Mesenchymal stem cell (in vitro differentiated cells and primary cell): Measurements from ENCODE around the gene PPP1R14B. TPM values are rescaled to one million over a fixed set of nuclear protein-coding genes. Genes with fewer than 3 reads are reported as not detected.

Experiments used
- DNase-seq: peaks from one replicate; pipeline ENCODE4 v3.0.0-alpha.2; 2013
- H2AFZ ChIP-seq: one replicate; pipeline ENCODE4 v1.6.1; 2013; ENCODE audit warnings: low read depth, mild to moderate bottlenecking, control low read depth, inconsistent platforms, low read length, moderate library complexity
- H2AK5ac ChIP-seq: 2 replicates; pipeline ENCODE4 v1.6.1; 2013; ENCODE audit warnings: low read length, moderate library complexity, mild to moderate bottlenecking, inconsistent platforms; ENCODE audit not compliant: severe bottlenecking
- H2BK120ac ChIP-seq: one replicate; pipeline ENCODE4 v1.6.1; 2013; ENCODE audit warnings: low read depth, mild to moderate bottlenecking, inconsistent platforms, low read length, moderate library complexity
- H2BK12ac ChIP-seq, 2 experiments: one replicate each; pipeline ENCODE4 v1.6.1; 2013; ENCODE audit warnings: inconsistent platforms in 2 of 2, low read length in 2 of 2, mild to moderate bottlenecking in 2 of 2, moderate library complexity in 2 of 2, control low read depth in 1 of 2
- H2BK15ac ChIP-seq: one replicate; pipeline ENCODE4 v1.6.1; 2013; ENCODE audit warnings: mild to moderate bottlenecking, low read depth, inconsistent platforms; ENCODE audit not compliant: poor library complexity, severe bottlenecking
- H2BK5ac ChIP-seq: 2 replicates; pipeline ENCODE4 v1.6.1; 2013; ENCODE audit warnings: low read depth, mild to moderate bottlenecking, low read length, control low read depth, inconsistent platforms; ENCODE audit not compliant: poor library complexity, severe bottlenecking
- H3K14ac ChIP-seq, 2 experiments: one replicate each; pipeline ENCODE4 v1.6.1; 2013; ENCODE audit warnings: inconsistent platforms in 2 of 2, low read length in 2 of 2, control low read depth in 1 of 2, mild to moderate bottlenecking in 1 of 2, moderate library complexity in 1 of 2
- H3K18ac ChIP-seq, 2 experiments: one replicate each; pipeline ENCODE4 v1.6.1; 2013; ENCODE audit warnings: inconsistent platforms in 2 of 2, low read length in 2 of 2, control low read depth in 1 of 2, low read depth in 1 of 2, mild to moderate bottlenecking in 1 of 2
- H3K23ac ChIP-seq, 2 experiments: one replicate each; pipeline ENCODE4 v1.6.1; 2013; ENCODE audit warnings: inconsistent platforms in 2 of 2, low read length in 2 of 2, mild to moderate bottlenecking in 2 of 2, moderate library complexity in 2 of 2, control low read depth in 1 of 2
- H3K27ac ChIP-seq: 2 replicates; pipeline ENCODE4 v1.5.1; 2013; ENCODE audit warnings: mild to moderate bottlenecking, moderate library complexity, low read length, control low read depth, inconsistent platforms; ENCODE audit not compliant: poor library complexity, severe bottlenecking
- H3K27me3 ChIP-seq, 2 experiments: 2 replicates each; pipeline versions ENCODE4 v1.6.1 to v1.7.0; 2013; ENCODE audit warnings: low read length in 2 of 2, mild to moderate bottlenecking in 2 of 2, moderate library complexity in 2 of 2, control low read depth in 1 of 2, inconsistent platforms in 1 of 2; ENCODE audit not compliant: control insufficient read depth in 1 of 2, insufficient read depth in 1 of 2
- H3K36me3 ChIP-seq, 2 experiments: 2 replicates each; pipeline versions ENCODE4 v1.6.1 to v1.7.0; 2013; ENCODE audit warnings: low read length in 2 of 2, control low read depth in 1 of 2, inconsistent platforms in 1 of 2, low read depth in 1 of 2, mild to moderate bottlenecking in 1 of 2; ENCODE audit not compliant: insufficient read depth in 2 of 2, control insufficient read depth in 1 of 2
- H3K4ac ChIP-seq, 2 experiments: one replicate each; pipeline ENCODE4 v1.6.1; 2013; ENCODE audit warnings: inconsistent platforms in 2 of 2, low read length in 2 of 2, mild to moderate bottlenecking in 2 of 2, moderate library complexity in 2 of 2, control low read depth in 1 of 2, low read depth in 1 of 2
- H3K4me1 ChIP-seq: 2 replicates; pipeline ENCODE4 v1.6.1; 2013; ENCODE audit warnings: low read depth, low read length, control low read depth; ENCODE audit not compliant: control insufficient read depth, insufficient read depth
- H3K4me2 ChIP-seq: 2 replicates; pipeline ENCODE4 v1.6.1; 2013; ENCODE audit warnings: low read length, mild to moderate bottlenecking, inconsistent platforms; ENCODE audit not compliant: poor library complexity, severe bottlenecking
- H3K4me3 ChIP-seq, 2 experiments: 2 replicates each; pipeline versions ENCODE4 v1.5.1 to v1.7.0; 2013; ENCODE audit warnings: low read length in 2 of 2, mild to moderate bottlenecking in 2 of 2, control low read depth in 1 of 2, low read depth in 1 of 2; ENCODE audit not compliant: insufficient read depth in 1 of 2
- H3K79me1 ChIP-seq: replicated peaks from 2 replicates; pipeline ENCODE4 v1.6.1; 2013; ENCODE audit warnings: mild to moderate bottlenecking, control low read depth, low read length, inconsistent platforms; ENCODE audit not compliant: poor library complexity, severe bottlenecking
- H3K9ac ChIP-seq: 2 replicates; pipeline ENCODE4 v1.7.0; 2013; ENCODE audit warnings: mild to moderate bottlenecking, low read length, moderate library complexity
- H3K9me3 ChIP-seq: 2 replicates; pipeline ENCODE4 v1.7.0; 2013; ENCODE audit warnings: mild to moderate bottlenecking, low read length; ENCODE audit not compliant: control insufficient read depth
- H4K8ac ChIP-seq: one replicate; pipeline ENCODE4 v1.6.1; 2013; ENCODE audit warnings: inconsistent platforms, mild to moderate bottlenecking, low read length, moderate library complexity
- H4K91ac ChIP-seq: one replicate; pipeline ENCODE4 v1.6.1; 2013; ENCODE audit warnings: mild to moderate bottlenecking, low read length, inconsistent platforms
- WGBS: methylation state at CpG from one replicate; pipeline ENCODE4 v1.1.7; 2013; ENCODE audit warnings: mixed read lengths; 5-methylcytosine and 5-hydroxymethylcytosine counted together
- small RNA-seq: library from polyadenylated mRNA; stranded (forward); fragments of <200 nt; extraction: miRNeasy Mini kit (QIAGEN cat#:217004); gene quantifications from one replicate; pipeline ENCODE3, GENCODE V24; 2013; ENCODE audit warnings: low read depth

Gene PPP1R14B

DNA sequence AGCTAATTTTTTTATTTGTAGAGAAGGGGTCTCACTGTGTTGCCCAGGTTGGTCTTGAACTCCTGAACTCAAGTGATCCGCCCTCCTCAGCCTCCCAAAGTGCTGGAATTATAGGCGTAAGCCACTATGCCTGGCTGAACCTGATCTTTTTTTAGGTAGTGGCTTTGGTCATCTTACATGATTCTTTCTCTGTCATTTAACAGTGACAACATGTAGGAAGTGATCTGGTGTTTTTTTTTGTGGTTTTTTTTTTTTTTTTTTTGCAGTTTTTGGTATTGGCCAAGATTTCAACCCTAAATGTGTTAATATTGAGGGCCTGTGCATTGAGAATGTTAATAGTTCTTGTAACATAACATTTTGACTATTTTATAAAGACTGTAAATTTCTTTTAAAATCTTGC, 48.2 kb downstream of the PPP1R14B start:
- H2BK15ac ChIP-seq: no peak overlapping the region
- no peak for DNase-seq
- no peak overlapping the region for H4K8ac ChIP-seq
- no peaks in the 10 kb centered on the region for H3K4me1 ChIP-seq
- H3K79me1 ChIP-seq: peaks cover 16% of the 10 kb centered on the region
- H3K18ac ChIP-seq: no peak overlapping the region
- H2AFZ ChIP-seq: no peak overlapping the region
- no peak overlapping the region for H3K23ac ChIP-seq
- no peaks in the 10 kb centered on the region for H3K9me3 ChIP-seq
- H3K4me3 ChIP-seq: no peak overlapping the region
- no peak overlapping the region for H2BK120ac ChIP-seq
- no peak overlapping the region for H3K27ac ChIP-seq
- no peak overlapping the region for H2AK5ac ChIP-seq
- H3K36me3 ChIP-seq: peaks cover 77 to 91% of the 10 kb centered on the region in 2 experiments
- H3K27me3 ChIP-seq: no peaks in the 10 kb centered on the region
- H2BK5ac ChIP-seq: no peak overlapping the region
- no peak overlapping the region for H4K91ac ChIP-seq
- no peak overlapping the region for H3K9ac ChIP-seq
- no peak overlapping the region for H3K4me2 ChIP-seq
- 100% methylated on average over 2 of the region's 2 CpGs for WGBS
- H3K14ac ChIP-seq: no peak overlapping the region
- H2BK12ac ChIP-seq: no peak overlapping the region
- no peak overlapping the region for H3K4ac ChIP-seq

DNA sequence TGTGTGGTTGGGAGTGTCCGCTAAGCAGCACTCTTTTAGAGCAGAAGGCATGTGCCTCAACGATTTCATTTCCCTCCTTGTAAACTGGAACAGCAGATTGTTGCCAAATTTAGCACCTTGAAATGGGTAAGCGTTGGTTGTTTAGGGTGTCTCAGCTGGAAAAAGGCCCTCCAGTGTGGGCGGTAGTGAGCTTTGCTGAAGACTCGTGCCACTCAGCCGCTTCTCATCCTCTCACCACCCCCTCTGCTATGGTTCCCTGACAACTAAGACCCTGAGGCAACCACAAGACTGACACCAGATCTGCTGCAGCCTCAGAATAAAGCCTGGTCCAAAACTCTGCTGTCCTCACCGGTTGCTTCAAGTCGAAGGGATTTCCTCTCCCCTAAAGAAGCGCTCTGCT, 50.1 kb downstream of the PPP1R14B start:
- Histone ChIP-seq H4K91ac (no peak overlapping the region), H3K9ac (no peak overlapping the region), H2BK15ac (no peak overlapping the region), H4K8ac (no peak overlapping the region), H2BK5ac (no peak overlapping the region), H3K27me3 (no peaks in the 10 kb centered on the region), H3K14ac (no peak overlapping the region), H3K23ac (no peak overlapping the region), H3K36me3 (peaks cover 78 to 87% of the 10 kb centered on the region in 2 experiments), H3K4me1 (peaks cover 2% of the 10 kb centered on the region), H3K4me3 (no peak overlapping the region), H3K18ac (no peak overlapping the region), H3K9me3 (no peaks in the 10 kb centered on the region), H2BK12ac (no peak overlapping the region), H3K79me1 (peaks cover 17% of the 10 kb centered on the region), H2AK5ac (no peak overlapping the region), H2BK120ac (no peak overlapping the region), H3K4me2 (no peak overlapping the region), H3K4ac (no peak overlapping the region), H2AFZ (no peak overlapping the region), H3K27ac (no peak overlapping the region)
- WGBS: 94% methylated on average over 9 of the region's 9 CpGs
- DNase-seq: no peak

Small RNA genes lying within 50 kb of the gene (small RNA-seq; reads per million reads assigned to genes)
- not detected for gene RF00019
